Mesendoderm (in vitro differentiated cells): Measurements from ENCODE around the gene GTPBP2.
"Not testable (repeated sequence)": the region's sequence is repeated elsewhere in the genome, so short reads cannot be mapped to it uniquely, and the experiment has no call there.

ENCODE experiments used
- DNase-seq: peaks from one replicate; pipeline ENCODE4 v3.0.0; 2013
- H2AK5ac ChIP-seq: 2 replicates; pipeline ENCODE4 v1.6.1; 2013; ENCODE audit warnings: low read length, inconsistent platforms
- H2BK120ac ChIP-seq: 2 replicates; pipeline ENCODE4 v1.6.1; 2013; ENCODE audit warnings: low read depth, mild to moderate bottlenecking, low read length, moderate library complexity, mixed read lengths
- H2BK15ac ChIP-seq: replicated peaks from 2 replicates; pipeline ENCODE4 v1.6.1; 2013; ENCODE audit warnings: low read depth, mild to moderate bottlenecking, moderate library complexity
- H2BK5ac ChIP-seq: 2 replicates; pipeline ENCODE4 v1.6.1; 2013; ENCODE audit warnings: low read length, inconsistent platforms
- H3K18ac ChIP-seq: 2 replicates; pipeline ENCODE4 v1.6.1; 2013; ENCODE audit warnings: mild to moderate bottlenecking, low read length, mixed read lengths
- H3K23ac ChIP-seq: one replicate; pipeline ENCODE4 v1.6.1; 2013; ENCODE audit warnings: low read length
- H3K27ac ChIP-seq: 2 replicates; pipeline ENCODE4 v1.5.1; 2013; ENCODE audit warnings: low read depth, mild to moderate bottlenecking, inconsistent platforms, low read length, moderate library complexity
- H3K27me3 ChIP-seq: 2 replicates; pipeline ENCODE4 v1.6.1; 2013; ENCODE audit warnings: low read length, control low read depth, mild to moderate bottlenecking, inconsistent platforms; ENCODE audit not compliant: insufficient read depth, poor library complexity
- H3K36me3 ChIP-seq: 2 replicates; pipeline ENCODE4 v1.6.1; 2013; ENCODE audit warnings: low read length, inconsistent platforms; ENCODE audit not compliant: control insufficient read depth, insufficient read depth
- H3K4ac ChIP-seq: one replicate; pipeline ENCODE4 v1.6.1; 2013; ENCODE audit warnings: low read depth, mild to moderate bottlenecking, low read length, moderate library complexity
- H3K4me1 ChIP-seq: 2 replicates; pipeline ENCODE4 v1.6.1; 2013; ENCODE audit warnings: low read depth, low read length, inconsistent platforms; ENCODE audit not compliant: control insufficient read depth
- H3K4me2 ChIP-seq: 2 replicates; pipeline ENCODE4 v1.6.1; 2013; ENCODE audit warnings: low read length
- H3K4me3 ChIP-seq: 2 replicates; pipeline ENCODE4 v1.5.1; 2013; ENCODE audit warnings: mild to moderate bottlenecking, low read length
- H3K56ac ChIP-seq: one replicate; pipeline ENCODE4 v1.6.1; 2013; ENCODE audit warnings: low read length
- H3K79me1 ChIP-seq: 2 replicates; pipeline ENCODE4 v1.6.1; 2013; ENCODE audit warnings: low read length, inconsistent platforms
- H3K79me2 ChIP-seq: 2 replicates; pipeline ENCODE4 v1.6.1; 2013; ENCODE audit warnings: mild to moderate bottlenecking, low read length; ENCODE audit not compliant: control insufficient read depth, insufficient read depth
- H3K9ac ChIP-seq: 2 replicates; pipeline ENCODE4 v1.6.1; 2013; ENCODE audit warnings: low read length, inconsistent platforms
- H4K5ac ChIP-seq: one replicate; pipeline ENCODE4 v1.6.1; 2013; ENCODE audit warnings: low read length
- H4K8ac ChIP-seq: one replicate; pipeline ENCODE4 v1.6.1; 2013; ENCODE audit warnings: low read depth, mild to moderate bottlenecking, control low read depth, low read length, moderate library complexity
- WGBS: extraction: QIAGEN DNeasy Blood & Tissue Kit; methylation state at CpG from one replicate; pipeline ENCODE4 v1.1.7; 2013; ENCODE audit warnings: low lambda C conversion rate, missing lambda C conversion rate; ENCODE audit not compliant: insufficient coverage; ENCODE audit errors: extremely low coverage; 5-methylcytosine and 5-hydroxymethylcytosine counted together

GTPBP2 gene

GRCh38 chr6:43662948-43663347 lies 33.9 kb upstream of the GTPBP2 start:
- H3K27me3 ChIP-seq, H3K18ac ChIP-seq, H3K36me3 ChIP-seq, H3K4me2 ChIP-seq, H3K4me1 ChIP-seq, H4K5ac ChIP-seq, H3K79me2 ChIP-seq, H2AK5ac ChIP-seq, DNase-seq, H3K79me1 ChIP-seq, H3K4me3 ChIP-seq, H2BK120ac ChIP-seq, H4K8ac ChIP-seq, H3K27ac ChIP-seq, H2BK5ac ChIP-seq, H3K23ac ChIP-seq, H3K56ac ChIP-seq, H3K4ac ChIP-seq, H3K9ac ChIP-seq, H2BK15ac ChIP-seq: not testable (repeated sequence)
- no CpG with 5 or more reads among the region's 5 CpGs for WGBS

- Histone ChIP-seq H3K9ac (no peak overlapping the region), H3K27ac (no peak overlapping the region), H3K36me3 (no peaks in the 10 kb centered on the region), H2BK15ac (no peak overlapping the region), H4K5ac (no peak overlapping the region), H3K4me2 (no peak overlapping the region), H3K56ac (no peak overlapping the region), H3K4ac (no peak overlapping the region), H2BK120ac (no peak overlapping the region), H2AK5ac (no peak overlapping the region), H2BK5ac (no peak overlapping the region), H3K4me1 (no peaks in the 10 kb centered on the region), H3K23ac (no peak overlapping the region), H4K8ac (no peak overlapping the region), H3K27me3 (no peaks in the 10 kb centered on the region), H3K79me2 (no peaks in the 10 kb centered on the region), H3K18ac (no peak overlapping the region), H3K79me1 (no peaks in the 10 kb centered on the region), H3K4me3 (no peak overlapping the region)
- DNase-seq, result no peak
- WGBS, result no CpG with 5 or more reads among the region's 9 CpGs
These were observed 29.1 kb upstream of the GTPBP2 start for GRCh38 chr6:43658161-43658560.

GRCh38 chr6:43657221-43657802 lies 28.2 kb upstream of the GTPBP2 start:
- Histone ChIP-seq H4K8ac (no peak overlapping the region), H2AK5ac (no peak overlapping the region), H3K4me1 (no peaks in the 10 kb centered on the region), H3K79me2 (no peaks in the 10 kb centered on the region), H4K5ac (no peak overlapping the region), H3K23ac (no peak overlapping the region), H3K79me1 (no peaks in the 10 kb centered on the region), H3K4me3 (no peak overlapping the region), H3K4ac (no peak overlapping the region), H3K56ac (no peak overlapping the region), H3K27me3 (no peaks in the 10 kb centered on the region), H3K27ac (no peak overlapping the region), H2BK15ac (no peak overlapping the region), H3K36me3 (no peaks in the 10 kb centered on the region), H3K4me2 (no peak overlapping the region), H3K9ac (no peak overlapping the region), H2BK5ac (no peak overlapping the region), H2BK120ac (no peak overlapping the region), H3K18ac (no peak overlapping the region)
- DNase-seq, result no peak
- no CpG with 5 or more reads among the region's 3 CpGs for whole genome bisulfite sequencing

GRCh38 chr6:43652822-43653221 lies 23.8 kb upstream of the GTPBP2 start:
- not testable (repeated sequence) for H3K36me3 ChIP-seq, H3K23ac ChIP-seq, H3K79me2 ChIP-seq, H2BK15ac ChIP-seq, H2BK120ac ChIP-seq, H2AK5ac ChIP-seq, H3K4me1 ChIP-seq, H4K8ac ChIP-seq, H3K9ac ChIP-seq, H3K4ac ChIP-seq, H3K27ac ChIP-seq, H4K5ac ChIP-seq, H3K79me1 ChIP-seq, H3K4me3 ChIP-seq, H3K27me3 ChIP-seq, H3K18ac ChIP-seq, H3K56ac ChIP-seq, H2BK5ac ChIP-seq, DNase-seq, H3K4me2 ChIP-seq
- WGBS, result no CpG with 5 or more reads among the region's 2 CpGs

- no CpG with 5 or more reads among the region's 2 CpGs for WGBS
- no peak overlapping the region for H2AK5ac ChIP-seq
- no peaks in the 10 kb centered on the region for H3K79me1 ChIP-seq
- H2BK15ac ChIP-seq, result no peak overlapping the region
- H3K56ac ChIP-seq, result no peak overlapping the region
- H2BK5ac ChIP-seq, result no peak overlapping the region
- no peak overlapping the region for H3K9ac ChIP-seq
- no peak overlapping the region for H4K8ac ChIP-seq
- no peaks in the 10 kb centered on the region for H3K4me1 ChIP-seq
- H4K5ac ChIP-seq, result no peak overlapping the region
- H2BK120ac ChIP-seq, result no peak overlapping the region
- no peaks in the 10 kb centered on the region for H3K79me2 ChIP-seq
- DNase-seq, result no peak
- H3K36me3 ChIP-seq, result no peaks in the 10 kb centered on the region
- no peak overlapping the region for H3K4me2 ChIP-seq
- H3K27me3 ChIP-seq, result no peaks in the 10 kb centered on the region
- H3K4me3 ChIP-seq, result no peak overlapping the region
- H3K18ac ChIP-seq, result no peak overlapping the region
- H3K4ac ChIP-seq, result no peak overlapping the region
- no peak overlapping the region for H3K27ac ChIP-seq
- H3K23ac ChIP-seq, result no peak overlapping the region
These were observed 19.2 kb upstream of the GTPBP2 start for GRCh38 chr6:43648248-43648647.

GRCh38 chr6:43647613-43648012 lies 18.5 kb upstream of the GTPBP2 start:
- no peak overlapping the region for H3K18ac ChIP-seq
- no peak overlapping the region for H2BK15ac ChIP-seq
- no peak overlapping the region for H4K5ac ChIP-seq
- H2BK120ac ChIP-seq, result no peak overlapping the region
- no peak overlapping the region for H2AK5ac ChIP-seq
- H3K23ac ChIP-seq, result no peak overlapping the region
- no peak overlapping the region for H3K4me2 ChIP-seq
- H2BK5ac ChIP-seq, result no peak overlapping the region
- H3K27me3 ChIP-seq, result no peaks in the 10 kb centered on the region
- no peak overlapping the region for H4K8ac ChIP-seq
- no peak overlapping the region for H3K4me3 ChIP-seq
- no peaks in the 10 kb centered on the region for H3K4me1 ChIP-seq
- H3K79me1 ChIP-seq, result no peaks in the 10 kb centered on the region
- H3K9ac ChIP-seq, result no peak overlapping the region
- H3K36me3 ChIP-seq, result no peaks in the 10 kb centered on the region
- no peak overlapping the region for H3K56ac ChIP-seq
- no peak overlapping the region for H3K4ac ChIP-seq
- H3K79me2 ChIP-seq, result no peaks in the 10 kb centered on the region
- DNase-seq, result no peak
- no peak overlapping the region for H3K27ac ChIP-seq
- no CpG with 5 or more reads among the region's 3 CpGs for WGBS
